Activated CD4-positive, alpha-beta T cell treated with anti-CD3 and anti-CD28 coated beads, Interleukin-2, amount 50 U/mL, for 4 hours (primary cell): ENCODE results near the gene NID1.
A peak's percentile ranks its signal among the peaks of the same experiment; 100 is the strongest.
"Not testable (repeated sequence)": the region's sequence is repeated elsewhere in the genome, so short reads cannot be mapped to it uniquely, and the experiment has no call there.

Source experiments
- DNase-seq, 2 experiments: peaks; one replicate each; pipeline ENCODE4 v3.0.0-alpha.2; 2020

NID1 gene

DNA sequence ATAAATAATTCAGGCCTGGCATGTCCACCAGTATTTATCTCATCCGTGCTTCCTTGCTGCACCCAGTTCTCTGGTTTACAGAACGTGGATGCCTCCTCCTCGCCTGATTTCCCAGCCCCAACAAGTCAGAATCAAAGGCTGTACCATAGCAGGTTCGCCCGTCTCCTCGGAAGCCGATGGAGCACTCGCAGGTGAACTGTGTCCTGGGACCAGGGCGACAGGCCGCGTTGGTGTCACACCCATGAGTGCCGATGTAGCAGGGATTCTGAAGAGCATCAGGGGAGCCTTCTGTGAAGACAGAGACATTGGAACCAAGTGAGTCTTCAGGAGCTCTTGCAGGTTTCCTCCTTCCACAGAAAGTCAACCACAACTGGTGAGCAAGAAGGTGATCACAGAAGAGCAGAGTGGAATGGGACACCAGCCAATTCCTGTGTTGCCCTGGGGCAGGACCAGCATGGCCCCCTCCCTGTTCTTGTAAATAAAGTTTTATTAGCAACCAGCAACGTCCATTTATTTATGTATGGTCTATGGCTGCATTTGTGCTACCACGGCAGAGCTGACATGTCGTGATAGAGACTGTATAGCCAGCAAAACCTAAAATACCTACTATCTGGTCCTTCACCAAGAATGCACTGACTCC is 40.8 kb downstream of the NID1 start:
- DNase-seq = no peak

DNA sequence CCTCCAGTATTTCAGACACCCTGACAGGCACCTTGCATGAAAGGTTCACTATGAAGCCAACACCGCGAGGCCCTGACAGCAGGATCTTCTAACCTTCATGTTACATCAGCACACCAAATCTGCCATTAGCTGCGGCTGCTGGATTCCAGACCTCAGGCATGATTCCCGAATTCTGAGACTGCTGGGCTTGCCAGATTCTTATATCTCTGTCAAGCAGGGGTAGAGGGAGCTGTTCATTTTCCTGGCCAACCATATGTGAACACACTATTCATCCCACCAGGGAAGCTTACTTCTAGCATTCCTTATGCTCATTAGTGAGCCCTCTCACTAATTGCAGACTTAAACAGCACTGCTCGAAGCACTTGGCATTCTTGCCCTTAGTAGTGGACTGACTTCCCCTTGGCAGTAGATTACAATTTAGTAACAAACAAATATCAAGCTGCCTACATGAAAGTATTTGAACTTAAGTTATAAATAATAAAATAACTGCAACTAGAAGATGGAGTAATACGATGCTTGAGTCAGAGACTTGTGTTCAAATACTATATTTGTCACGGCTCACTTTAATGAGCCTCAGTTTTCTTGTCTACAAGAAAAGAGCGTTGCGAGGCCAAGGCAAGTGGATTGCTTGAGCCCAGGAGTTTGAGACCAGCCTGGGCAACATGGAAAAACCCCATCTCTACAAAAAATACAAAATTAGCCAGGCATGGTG is 43.3 kb downstream of the NID1 start:
- no peak for DNase-seq

- DNase-seq = no peak
These were observed 44.3 kb downstream of the NID1 start for GRCh38 chr1:236020359-236021219.

- DNase-seq = no peak
These were observed 45.9 kb downstream of the NID1 start for GRCh38 chr1:236018885-236019453.

- DNase-seq = no peak
These were observed 48.0 kb downstream of the NID1 start for GRCh38 chr1:236016782-236017400.

DNA sequence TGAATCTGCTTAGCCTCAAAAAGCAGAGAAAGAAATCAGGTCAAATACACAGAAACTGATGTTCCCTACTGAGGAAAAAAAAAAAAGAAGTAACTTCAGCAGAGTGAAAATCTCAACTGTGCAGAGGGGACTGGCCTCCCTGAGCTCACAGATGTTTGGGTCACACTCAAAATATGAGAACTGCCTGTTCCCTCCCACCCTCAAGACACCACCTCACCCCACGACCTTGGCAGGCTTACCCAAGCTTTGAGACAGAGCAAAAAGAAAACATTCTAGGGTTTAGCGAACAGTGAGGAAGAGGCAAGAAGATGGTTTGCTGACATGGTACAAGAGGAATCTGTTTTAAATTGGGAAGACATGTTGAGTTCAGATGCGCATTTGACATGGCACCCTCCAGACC is 48.8 kb downstream of the NID1 start:
- no peak for DNase-seq

- no peak for DNase-seq
These were observed 49.4 kb downstream of the NID1 start for GRCh38 chr1:236015539-236015938.

GRCh38 chr1:236013330-236013729 is 51.6 kb downstream of the NID1 start:
- DNase-seq = no peak

- DNase-seq = no peak
These were observed 53.2 kb downstream of the NID1 start for GRCh38 chr1:236011641-236012040.

GRCh38 chr1:236010443-236010842 is 54.4 kb downstream of the NID1 start:
- DNase-seq = no peak

GRCh38 chr1:236009857-236010256 is 55.0 kb downstream of the NID1 start:
- DNase-seq = no peak

- DNase-seq = no peak
These were observed 55.7 kb downstream of the NID1 start for GRCh38 chr1:236009191-236009590.

- no peak for DNase-seq
These were observed 57.1 kb downstream of the NID1 start for GRCh38 chr1:236007781-236008180.

GRCh38 chr1:236003058-236003457 is 61.8 kb downstream of the NID1 start:
- not testable (repeated sequence) for DNase-seq

DNA sequence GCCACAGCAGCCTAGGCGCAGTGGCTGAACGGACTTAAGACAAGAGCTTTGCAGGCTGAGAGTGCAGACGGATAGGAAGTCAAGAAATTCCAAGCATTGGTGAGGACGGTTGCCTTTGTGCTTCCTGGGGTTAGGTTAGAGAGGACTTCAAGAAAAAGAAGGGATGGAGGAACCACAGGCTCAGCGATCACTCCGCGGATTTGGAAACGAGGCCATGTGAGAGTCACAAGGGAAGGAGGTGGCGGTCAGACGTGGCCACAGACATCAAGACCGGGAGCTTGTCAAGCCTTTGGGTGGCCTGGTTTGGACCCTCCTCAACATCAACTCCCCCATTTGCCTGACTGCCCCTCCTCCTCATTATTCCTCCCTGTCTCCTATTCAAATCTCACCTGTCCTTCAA is 62.3 kb downstream of the NID1 start:
- no peak for DNase-seq

GRCh38 chr1:236002025-236002390 is 62.9 kb downstream of the NID1 start:
- DNase-seq = no peak

- no peak for DNase-seq
These were observed 64.1 kb downstream of the NID1 start for GRCh38 chr1:236000781-236001180.

- DNase-seq = peak; percentile 57 to 65
These were observed 65.5 kb downstream of the NID1 start for GRCh38 chr1:235999259-235999925.

GRCh38 chr1:235998812-235999211 is 66.1 kb downstream of the NID1 start:
- DNase-seq = peak in 1 of 2 experiments; percentile 12

DNA sequence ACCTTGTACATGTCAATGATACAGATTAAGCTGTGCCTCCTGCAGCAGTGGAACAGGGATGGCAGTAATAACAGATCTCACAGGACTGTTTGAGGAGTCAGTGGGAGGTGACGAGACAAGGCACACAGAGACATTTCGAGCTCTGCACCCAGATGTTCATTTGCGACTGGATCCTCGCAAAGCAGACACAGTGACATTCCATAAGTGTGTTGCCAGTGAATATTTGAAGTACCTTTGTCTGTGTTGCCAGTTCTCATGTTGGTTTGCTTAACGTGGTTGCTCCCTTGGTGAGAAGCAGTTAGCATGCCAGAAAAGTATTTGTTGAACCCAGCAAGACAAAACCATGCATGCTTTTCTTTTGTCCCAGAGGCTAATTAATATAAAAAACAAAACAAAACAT is 67.0 kb downstream of the NID1 start:
- no peak for DNase-seq

DNA sequence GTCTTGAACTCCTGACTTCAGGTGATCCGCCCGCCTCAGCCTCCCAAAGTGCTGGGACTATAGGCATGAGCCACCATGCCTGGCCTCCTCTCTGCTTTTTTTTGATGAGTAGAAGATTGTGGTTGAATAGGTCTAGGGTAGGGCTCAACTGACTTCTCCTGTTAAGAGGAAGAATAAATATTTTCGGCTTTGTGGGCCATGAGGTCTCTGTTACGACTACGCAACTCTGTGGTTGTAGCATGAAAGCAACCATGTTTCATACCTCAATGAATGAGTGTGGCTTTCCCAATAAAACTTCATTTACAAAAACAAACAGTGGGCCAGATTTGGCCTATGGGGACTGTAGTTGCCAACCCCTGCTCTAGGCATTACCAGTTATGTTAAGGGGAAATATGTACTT is 67.8 kb downstream of the NID1 start:
- no peak for DNase-seq

DNA sequence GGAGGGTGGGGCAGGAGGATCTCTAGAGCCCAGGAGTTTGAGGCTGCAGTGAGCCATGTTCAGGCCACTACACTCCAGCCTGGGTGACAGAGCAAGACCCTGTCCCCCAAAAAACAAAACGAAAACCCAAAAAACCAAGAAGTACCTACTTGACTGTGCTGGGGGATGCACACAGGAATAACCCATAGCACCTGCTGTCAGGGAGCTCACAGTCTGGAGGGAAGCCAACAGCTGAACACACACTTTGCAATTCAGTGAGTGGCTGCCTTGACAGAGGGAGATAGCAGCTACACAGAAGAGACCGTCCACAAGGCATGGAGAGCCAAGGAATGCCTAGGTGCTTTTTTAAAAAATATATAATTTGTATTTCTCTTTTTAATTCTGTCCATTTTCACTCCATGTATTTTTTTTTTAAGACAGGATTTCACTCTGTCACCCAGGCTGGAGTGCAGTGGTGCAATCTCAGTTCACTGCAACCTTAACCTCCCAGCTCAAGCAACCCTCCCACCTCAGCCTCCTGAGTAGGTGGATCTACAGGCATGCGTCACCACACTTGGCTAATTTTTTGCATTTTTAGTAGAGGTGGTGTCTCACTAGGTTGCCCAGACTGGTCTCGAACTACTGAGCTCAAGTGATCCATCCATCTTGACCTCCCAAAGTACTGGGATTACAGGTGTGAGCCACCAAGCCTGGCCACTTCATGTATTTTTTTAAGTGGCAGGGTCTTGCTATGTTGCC is 68.7 kb downstream of the NID1 start:
- DNase-seq = no peak
